Stimulated activated CD4-positive, alpha-beta T cell treated with anti-CD3 and anti-CD28 coated beads, TNF-alpha, amount 100 ng/mL, for 1 hour (primary cell): ENCODE data around the gene ST6GALNAC3.

Experiments
- DNase-seq, 3 donors: peaks; one replicate each; pipeline ENCODE4 v3.0.0-alpha.2; 2020; ENCODE audit warnings: low read depth in 3 of 3, low spot score in 1 of 3

ST6GALNAC3 gene

GRCh38 chr1:76496871-76497270, 422.3 kb downstream of the ST6GALNAC3 start:
- no peak for DNase-seq

- no peak for DNase-seq
Measured at GRCh38 chr1:76500116-76500515, 425.6 kb downstream of the ST6GALNAC3 start.

DNA sequence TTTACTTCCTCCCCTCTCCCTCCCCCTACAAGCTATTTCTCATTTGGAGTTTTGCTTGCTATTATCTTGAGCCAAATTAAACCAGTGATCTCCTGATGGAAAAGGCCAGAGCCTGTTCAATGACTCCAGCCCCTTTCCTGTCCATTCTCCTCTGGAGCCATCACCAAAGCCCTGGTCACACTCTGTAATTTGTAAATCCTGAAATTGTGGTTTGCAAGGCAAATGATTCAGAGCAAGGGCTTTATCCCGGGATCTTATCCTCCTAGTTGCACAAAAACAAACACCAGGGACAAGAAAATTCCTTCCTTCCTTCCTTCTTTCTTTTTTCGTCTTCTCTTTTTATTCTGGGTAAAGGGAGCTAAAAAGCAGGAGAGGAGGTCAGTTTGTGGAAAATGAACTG, 426.6 kb downstream of the ST6GALNAC3 start:
- no peak for DNase-seq

DNA sequence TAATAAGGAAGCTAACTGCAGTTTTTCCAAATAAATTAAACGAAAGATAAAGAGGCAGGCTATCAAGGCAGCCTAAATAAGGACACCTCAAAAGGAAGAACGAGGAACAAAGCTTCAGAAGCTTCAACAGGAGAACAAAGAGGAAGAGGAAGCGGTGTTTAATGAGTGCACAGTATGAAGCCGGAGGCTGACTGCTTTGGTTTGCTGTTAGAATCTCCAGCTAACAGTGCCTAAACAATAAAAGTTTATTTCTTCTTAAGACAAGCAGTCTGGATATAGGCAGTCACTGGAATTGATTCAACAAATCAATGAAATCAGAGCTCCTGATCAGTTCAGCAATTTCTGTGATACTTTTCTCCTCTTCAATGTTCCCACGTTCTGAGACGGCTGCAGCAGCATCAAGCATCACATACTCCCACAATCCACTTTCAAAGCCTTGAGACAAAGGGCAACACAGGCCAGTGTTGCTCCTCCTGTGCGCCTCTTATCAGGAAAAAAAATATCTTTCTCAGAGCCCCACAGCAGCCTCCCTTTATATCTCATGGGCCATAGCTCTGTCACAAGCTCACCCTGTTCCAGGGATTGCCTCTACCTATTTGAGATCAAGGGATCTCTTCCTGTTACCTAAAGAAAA, 427.2 kb downstream of the ST6GALNAC3 start:
- DNase-seq: no peak

DNA sequence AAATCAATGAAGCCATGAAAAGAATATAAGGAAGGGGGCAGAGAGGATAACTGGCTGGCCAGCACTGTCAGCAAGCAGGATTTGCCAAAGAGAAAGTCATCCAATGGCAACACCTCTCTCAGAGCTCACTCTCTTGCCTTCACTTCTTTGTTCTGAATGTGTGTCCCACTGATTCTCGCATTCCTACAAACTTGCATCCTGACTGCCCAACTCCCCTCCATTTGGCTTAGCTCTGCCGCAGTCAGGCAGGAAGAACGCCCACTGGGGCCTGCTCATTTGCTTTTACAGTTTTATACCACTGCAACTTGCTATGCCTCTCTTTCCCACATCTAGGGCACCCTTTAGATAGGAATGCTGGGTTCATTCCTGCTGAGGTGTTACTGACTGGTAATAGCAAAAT, 428.6 kb downstream of the ST6GALNAC3 start:
- no peak for DNase-seq

GRCh38 chr1:76503736-76504135, 429.2 kb downstream of the ST6GALNAC3 start:
- DNase-seq: no peak

- DNase-seq: no peak
Measured at GRCh38 chr1:76507376-76507775, 432.8 kb downstream of the ST6GALNAC3 start.

DNA sequence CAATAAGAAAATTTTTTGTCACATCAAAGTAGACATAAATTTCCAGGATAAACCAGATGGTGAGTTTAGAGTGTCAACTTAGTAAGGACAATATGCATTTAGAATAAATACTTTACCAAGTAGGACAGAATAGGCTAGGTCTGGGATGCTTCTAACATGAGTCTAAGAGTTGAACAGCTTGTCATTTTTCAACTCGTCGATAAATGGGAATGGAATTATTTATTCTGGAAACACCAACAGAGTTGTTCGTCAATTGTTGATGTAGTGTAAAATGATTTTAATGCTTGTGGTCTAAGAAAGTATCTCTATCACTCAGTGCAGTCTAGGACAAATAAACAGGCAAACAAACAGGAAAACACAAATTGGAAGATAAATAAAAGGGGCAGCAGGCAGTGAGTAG, 434.3 kb downstream of the ST6GALNAC3 start:
- no peak for DNase-seq

DNA sequence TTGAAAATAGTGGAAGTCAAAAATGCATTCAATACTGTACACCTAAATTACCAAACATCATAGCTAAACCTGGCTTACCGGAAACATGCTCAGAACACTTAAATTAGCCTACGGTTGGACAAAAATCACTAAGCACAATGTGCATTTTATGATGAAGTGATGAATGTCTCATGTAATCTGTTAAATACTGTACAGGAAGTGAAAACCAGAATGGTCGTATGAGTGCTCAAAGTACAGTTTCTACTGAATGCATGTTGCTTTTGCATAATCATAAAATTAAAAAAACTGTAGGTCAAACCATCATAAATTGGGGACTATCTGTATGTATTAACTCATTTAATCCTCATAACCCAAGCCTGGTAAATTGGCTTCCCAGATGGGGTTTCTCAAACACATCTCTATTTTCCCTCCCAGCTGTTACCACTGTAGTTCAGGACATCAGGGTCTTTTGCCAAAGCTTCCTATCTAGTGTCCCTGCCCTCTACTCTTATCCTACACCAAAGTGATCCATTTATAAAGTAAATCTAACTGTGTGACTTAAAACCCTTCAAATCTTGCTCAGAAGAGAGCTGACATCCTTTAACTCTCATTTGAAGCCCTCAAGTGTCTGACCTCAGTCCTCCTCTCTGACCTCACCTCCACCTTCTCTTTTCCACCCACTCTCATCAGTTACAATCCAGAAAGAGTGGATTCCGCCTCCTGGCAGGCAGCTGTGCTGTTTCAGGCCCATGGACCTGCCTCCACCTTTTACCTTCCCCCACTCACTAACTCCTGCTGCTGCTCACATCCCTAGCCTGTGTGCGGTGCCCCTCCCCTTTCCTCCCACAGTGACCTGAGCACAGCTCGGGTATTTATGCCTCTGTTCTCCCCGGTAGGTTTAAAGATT, 436.4 kb downstream of the ST6GALNAC3 start:
- DNase-seq: no peak

DNA sequence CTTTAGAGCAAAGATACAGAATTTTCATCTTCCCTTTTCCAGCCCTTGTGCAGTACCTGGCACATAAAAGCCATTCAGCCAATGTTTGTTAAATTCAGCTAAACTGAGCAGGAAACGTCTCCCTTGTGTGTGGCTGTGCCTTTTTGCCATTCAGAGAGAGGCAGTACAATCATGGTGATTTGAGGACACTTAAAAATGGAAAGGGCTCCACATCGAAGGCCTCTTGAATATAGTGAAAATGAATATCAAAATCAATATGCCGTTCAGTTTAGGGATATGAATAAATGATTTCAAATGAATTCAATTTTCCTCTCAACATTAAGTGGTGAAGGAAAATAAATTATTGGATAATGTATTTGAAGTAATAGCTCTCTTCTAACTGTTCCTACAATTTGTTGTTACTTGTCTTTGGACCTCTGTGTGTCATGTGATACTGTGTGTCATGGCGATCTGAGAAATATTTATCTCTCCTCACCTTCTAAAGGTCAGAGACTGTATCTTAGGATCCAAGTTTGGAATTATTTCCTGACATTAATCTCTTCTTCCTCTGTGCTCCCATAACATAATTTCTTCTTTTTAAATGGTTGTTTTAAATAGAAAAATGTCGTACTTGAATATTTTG, 437.1 kb downstream of the ST6GALNAC3 start:
- DNase-seq: no peak

DNA sequence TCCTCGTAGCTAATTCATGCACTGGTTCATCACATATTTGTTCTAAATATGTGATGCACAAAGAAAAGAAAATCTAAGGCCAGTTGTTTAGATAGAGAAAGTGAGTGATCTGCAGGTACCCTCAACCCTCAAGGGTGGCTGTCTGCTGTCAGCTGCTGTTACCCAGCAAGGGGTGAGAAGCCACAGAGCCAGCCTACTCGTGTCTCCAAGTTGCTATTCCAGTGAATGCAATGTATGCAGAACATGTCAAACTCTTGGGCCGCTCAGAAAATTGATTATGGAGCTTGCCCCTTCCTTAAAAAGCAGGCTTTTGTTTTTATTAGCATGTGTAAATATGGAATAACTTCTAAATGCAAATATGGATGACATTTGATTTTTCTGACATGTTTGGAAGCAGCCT, 456.4 kb downstream of the ST6GALNAC3 start:
- DNase-seq: no peak

DNA sequence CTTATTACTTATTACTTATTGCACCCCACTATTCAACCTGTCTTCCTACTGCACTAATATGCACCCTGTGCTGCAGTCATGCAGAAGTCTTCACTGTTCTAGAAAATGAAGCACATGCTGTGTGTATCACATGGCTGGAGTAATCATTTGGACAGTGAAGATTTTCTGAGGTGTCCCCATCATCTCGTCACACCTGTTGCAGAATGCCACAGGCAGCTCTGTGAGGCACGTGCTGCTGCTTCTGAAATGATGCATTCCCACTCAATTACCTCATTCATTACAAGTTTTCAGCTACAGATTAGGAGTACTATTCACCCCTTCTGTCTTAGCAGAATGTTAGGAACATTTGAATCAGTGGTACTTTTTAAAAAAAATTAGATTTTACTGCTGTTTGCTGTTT, 467.1 kb downstream of the ST6GALNAC3 start:
- DNase-seq: no peak

DNA sequence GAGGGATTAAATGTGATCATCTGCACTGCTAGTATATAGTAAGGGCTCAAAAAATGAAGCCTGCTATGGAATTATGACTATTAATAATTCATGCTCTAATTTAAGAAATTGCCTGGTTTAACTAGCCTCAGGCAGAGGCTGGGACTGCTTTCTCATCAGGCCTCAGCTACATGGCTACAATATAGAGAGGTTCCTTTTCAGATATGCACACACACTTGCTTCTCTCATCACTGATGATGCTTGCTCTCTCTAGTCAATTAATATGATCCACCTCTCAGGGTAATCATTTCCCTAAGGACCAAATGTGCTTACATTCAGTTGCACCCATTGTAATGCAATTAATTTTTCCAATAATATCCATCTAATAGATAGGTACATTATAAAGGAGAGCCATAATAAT, 467.8 kb downstream of the ST6GALNAC3 start:
- no peak for DNase-seq

DNA sequence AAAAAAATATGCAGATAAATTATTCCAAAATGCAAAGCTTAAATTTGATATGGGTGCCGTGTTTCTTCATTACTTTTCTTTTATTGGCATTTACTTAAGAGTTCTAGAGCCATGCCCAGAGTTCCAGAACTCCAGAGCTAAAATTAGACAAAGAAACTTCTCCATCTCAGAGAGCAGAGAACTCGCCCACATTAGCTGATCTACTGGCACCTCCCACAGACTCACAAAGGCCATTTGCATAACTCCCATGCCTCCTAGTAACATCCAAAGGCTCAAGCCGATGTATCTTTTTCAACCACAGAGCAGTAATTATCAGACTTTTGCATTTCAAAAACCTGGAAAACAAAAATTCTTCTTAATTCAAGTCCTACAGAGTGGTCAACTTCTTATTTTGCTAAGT, 468.9 kb downstream of the ST6GALNAC3 start:
- DNase-seq: no peak

GRCh38 chr1:76546354-76546933, 471.9 kb downstream of the ST6GALNAC3 start:
- DNase-seq: no peak

DNA sequence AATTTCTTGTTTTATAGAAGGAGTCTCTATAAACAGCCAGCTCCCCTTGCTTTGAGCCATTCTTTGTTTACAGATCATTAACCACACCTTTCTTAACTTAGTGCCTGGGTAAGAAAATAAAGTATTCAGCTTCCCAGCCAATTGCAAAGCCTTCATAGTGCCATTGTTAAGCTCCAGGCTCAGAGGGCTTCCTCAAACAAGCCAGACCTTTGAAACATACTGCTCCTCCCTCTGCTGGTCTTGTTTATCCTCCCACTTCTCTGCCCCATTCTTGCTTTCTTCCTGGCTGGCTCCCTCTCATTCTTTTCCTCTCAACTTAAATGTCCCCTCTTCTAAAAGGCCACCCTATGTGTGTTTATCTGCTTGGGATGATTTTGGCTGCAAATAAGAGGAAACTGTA, 473.4 kb downstream of the ST6GALNAC3 start:
- no peak for DNase-seq

GRCh38 chr1:76548513-76549100, 474.1 kb downstream of the ST6GALNAC3 start:
- DNase-seq: no peak

- DNase-seq: no peak
Measured at GRCh38 chr1:76554283-76554682, 479.7 kb downstream of the ST6GALNAC3 start.

DNA sequence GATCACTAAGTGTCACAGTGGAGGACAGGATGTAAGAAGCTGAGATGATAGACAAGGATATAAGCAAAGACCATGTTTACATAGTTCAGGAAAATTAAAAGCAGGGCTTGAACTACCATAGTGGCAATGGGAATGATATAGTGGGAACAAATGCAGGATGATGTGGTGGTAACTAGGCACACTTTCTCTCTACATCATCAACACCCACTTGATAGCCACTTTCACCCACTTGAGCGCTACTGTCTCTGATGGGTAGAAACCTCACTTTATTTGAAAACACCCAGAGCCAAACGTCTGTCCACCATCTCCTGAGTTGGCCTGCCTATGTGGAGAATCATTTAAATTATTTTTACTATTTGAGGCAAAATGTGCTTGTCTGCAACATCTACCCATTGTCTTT, 487.7 kb downstream of the ST6GALNAC3 start:
- DNase-seq: no peak

- DNase-seq: no peak
Measured at GRCh38 chr1:76568573-76569238, 494.2 kb downstream of the ST6GALNAC3 start.

DNA sequence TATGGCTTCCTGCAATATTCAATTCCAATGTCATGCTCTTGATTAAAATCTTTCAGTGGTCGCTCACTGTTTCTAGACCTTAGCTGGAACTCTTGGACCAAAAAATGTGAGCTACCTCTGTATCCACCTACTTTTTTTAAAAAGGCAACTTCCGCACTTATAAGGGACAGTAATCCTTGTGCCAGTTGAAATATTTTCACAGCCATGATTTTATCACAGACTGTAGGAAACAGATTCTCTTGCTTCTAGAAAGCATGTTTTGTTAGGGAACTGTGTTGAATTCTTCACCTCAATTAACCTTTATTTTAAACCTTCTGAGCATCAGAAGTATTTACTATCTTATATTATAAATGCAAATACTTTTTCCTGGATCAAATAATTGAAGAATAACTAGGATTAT, 496.7 kb downstream of the ST6GALNAC3 start:
- DNase-seq: no peak
